K562 (cell line): Measurements from ENCODE around the gene MRPL28. TPM values are rescaled to one million over a fixed set of nuclear protein-coding genes. Genes with fewer than 3 reads are reported as not detected.

Experiments
- CCNT2 ChIP-seq: IDR thresholded peaks from 2 replicates; pipeline ENCODE4 v1.6.1; 2011; ENCODE audit warnings: borderline replicate concordance, low read depth, mild to moderate bottlenecking, moderate library complexity, mixed read lengths, low read length; ENCODE audit not compliant: insufficient read length; ENCODE audit errors: extremely low read depth
- CXXC5 ChIP-seq: fragments of 250-450 bp; sonication (Bioruptor Pico); IDR thresholded peaks from 2 replicates; pipeline ENCODE4 v1.8.0; 2022; ENCODE audit warnings: inconsistent platforms, mild to moderate bottlenecking, moderate library complexity
- ESRRA ChIP-seq: fragments of 450-650 bp; IDR thresholded peaks from 2 replicates; pipeline ENCODE4 v1.6.1; 2014; ENCODE audit warnings: low read depth, mild to moderate bottlenecking, moderate library complexity, borderline replicate concordance
- EWSR1 ChIP-seq: fragments of 450-650 bp; IDR thresholded peaks from 2 replicates; pipeline ENCODE4 v1.6.1; 2018; ENCODE audit warnings: borderline replicate concordance, mild to moderate bottlenecking, low read depth, moderate library complexity; ENCODE audit not compliant: partially characterized antibody
- GABPA ChIP-seq: fragments of 200-800 bp; sonication (Bioruptor generic); conservative IDR thresholded peaks from 2 replicates; pipeline ENCODE4 v1.6.1; 2016; ENCODE audit warnings: low read depth, missing genetic modification characterization, missing compliant biosample characterization
- KAT2B ChIP-seq: IDR thresholded peaks from one replicate; pipeline ENCODE4 v1.6.1; 2012; ENCODE audit warnings: low read depth, mild to moderate bottlenecking, control low read depth, inconsistent platforms, low read length, moderate library complexity
- KLF16 ChIP-seq: IDR thresholded peaks from 2 replicates; pipeline ENCODE4 v1.6.1; 2016; ENCODE audit warnings: antibody characterized with exemption
- KLF6 ChIP-seq: fragments of 250-450 bp; sonication (Bioruptor Pico); IDR thresholded peaks from 2 replicates; pipeline ENCODE4 v1.4.0; 2020; ENCODE audit warnings: mild to moderate bottlenecking, moderate library complexity, borderline replicate concordance
- POLR2AphosphoS5 ChIP-seq: IDR thresholded peaks from 2 replicates; pipeline ENCODE4 v1.6.1; 2011; ENCODE audit warnings: mild to moderate bottlenecking, low read depth, low read length, moderate library complexity; ENCODE audit not compliant: control insufficient read depth, insufficient read depth
- SPI1 ChIP-seq: IDR thresholded peaks from 2 replicates; pipeline ENCODE4 v1.6.1; 2011; ENCODE audit warnings: low read depth, low read length, control low read depth, borderline replicate concordance
- TCF7 ChIP-seq: sonication (generic); IDR thresholded peaks from 2 replicates; pipeline ENCODE4 v1.6.1; 2016; ENCODE audit warnings: antibody characterized with exemption, borderline replicate concordance
- YY1 ChIP-seq, 3 experiments: IDR thresholded peaks; 2 replicates each; pipeline ENCODE4 v1.6.1; 2011; ENCODE audit warnings: low read length in 2 of 3, mild to moderate bottlenecking in 2 of 3, moderate library complexity in 2 of 3, borderline replicate concordance in 1 of 3, control low read depth in 1 of 3, low read depth in 1 of 3; ENCODE audit not compliant: insufficient read depth in 3 of 3, insufficient replicate concordance in 2 of 3, control insufficient read depth in 1 of 3, insufficient read length in 1 of 3; ENCODE audit errors: extremely low read depth in 1 of 3
- ZKSCAN8 ChIP-seq: fragments of 200-800 bp; sonication (Bioruptor generic); IDR thresholded peaks from 2 replicates; pipeline ENCODE4 v1.6.1; 2016; ENCODE audit warnings: missing genetic modification characterization, missing compliant biosample characterization
- ZNF785 ChIP-seq: fragments of 250-450 bp; sonication (Bioruptor Pico); IDR thresholded peaks from 2 replicates; pipeline ENCODE4 v1.4.0; 2020; ENCODE audit warnings: mild to moderate bottlenecking
- polyA plus RNA-seq, 8 experiments: library from polyadenylated mRNA; depleted of rRNA in 4 of 8; stranded (reverse) in 5 of 8; unstranded in 3 of 8; fragments of >200 nt; fragmentation: Nextera tagmentation in 2 of 8; fragmentation: Illumina TruSeq in 1 of 8; extraction: Ambion mirVana in 2 of 8; extraction: Trizol in 1 of 8; gene quantifications; 2 replicates each; pipeline versions ENCODE4 v1.2.1 to v1.2.3, GENCODE V29; 2011 to 2014; ENCODE audit warnings: inconsistent platforms in 1 of 8, missing spikeins in 1 of 8
- total RNA-seq, 7 experiments: library from RNA; depleted of rRNA in 6 of 7; stranded (reverse); fragments of >200 nt in 6 of 7; fragmentation: Illumina TruSeq in 2 of 7; extraction: Trizol in 2 of 7; gene quantifications; 2 replicates each; pipeline versions ENCODE4 v1.2.1 to v1.2.3, GENCODE V29; 2011 to 2021; ENCODE audit warnings: low replicate concordance in 1 of 7
- TF ChIP-seq, protein P1 (sequence below), 2 experiments: IDR thresholded peaks; 2 replicates each; pipeline ENCODE4 v1.6.1; 2011; ENCODE audit warnings: borderline replicate concordance in 1 of 2, control low read depth in 1 of 2, low read depth in 1 of 2, low read length in 1 of 2, mild to moderate bottlenecking in 1 of 2, mixed read lengths in 1 of 2, moderate library complexity in 1 of 2; ENCODE audit not compliant: insufficient read depth in 1 of 2, insufficient read length in 1 of 2, poor library complexity in 1 of 2, severe bottlenecking in 1 of 2; ENCODE audit errors: extremely low read depth in 1 of 2
- TF ChIP-seq, protein P2 (sequence below): fragments of 250-450 bp; sonication (Bioruptor Pico); IDR thresholded peaks from 2 replicates; pipeline ENCODE4 v1.5.0; 2022; ENCODE audit warnings: mild to moderate bottlenecking
- TF ChIP-seq, protein P3 (sequence below), 3 experiments: fragments of 200-800 bp in 1 of 3; sonication (Bioruptor generic) in 1 of 3; sonication (generic) in 1 of 3; formaldehyde crosslinking in 1 of 3; IDR thresholded peaks; 2 replicates each; pipeline versions ENCODE4 v1.6.1 to v1.8.0; 2016 to 2022; ENCODE audit warnings: mild to moderate bottlenecking in 2 of 3, missing compliant biosample characterization in 2 of 3, missing genetic modification characterization in 2 of 3, missing genetic modification reagents in 1 of 3
- TF ChIP-seq, protein P4 (sequence below): fragments of 250-450 bp; sonication (Bioruptor Pico); IDR thresholded peaks from 2 replicates; pipeline ENCODE4 v1.6.1; 2021; ENCODE audit warnings: mild to moderate bottlenecking

Gene MRPL28
- total and polyA plus RNA-seq, 9 of the 15 experiments (the other 6 are each of a cell fraction or from before 2014, with no cell fraction given) = 2.5 to 323 (median 175) TPM

DNA sequence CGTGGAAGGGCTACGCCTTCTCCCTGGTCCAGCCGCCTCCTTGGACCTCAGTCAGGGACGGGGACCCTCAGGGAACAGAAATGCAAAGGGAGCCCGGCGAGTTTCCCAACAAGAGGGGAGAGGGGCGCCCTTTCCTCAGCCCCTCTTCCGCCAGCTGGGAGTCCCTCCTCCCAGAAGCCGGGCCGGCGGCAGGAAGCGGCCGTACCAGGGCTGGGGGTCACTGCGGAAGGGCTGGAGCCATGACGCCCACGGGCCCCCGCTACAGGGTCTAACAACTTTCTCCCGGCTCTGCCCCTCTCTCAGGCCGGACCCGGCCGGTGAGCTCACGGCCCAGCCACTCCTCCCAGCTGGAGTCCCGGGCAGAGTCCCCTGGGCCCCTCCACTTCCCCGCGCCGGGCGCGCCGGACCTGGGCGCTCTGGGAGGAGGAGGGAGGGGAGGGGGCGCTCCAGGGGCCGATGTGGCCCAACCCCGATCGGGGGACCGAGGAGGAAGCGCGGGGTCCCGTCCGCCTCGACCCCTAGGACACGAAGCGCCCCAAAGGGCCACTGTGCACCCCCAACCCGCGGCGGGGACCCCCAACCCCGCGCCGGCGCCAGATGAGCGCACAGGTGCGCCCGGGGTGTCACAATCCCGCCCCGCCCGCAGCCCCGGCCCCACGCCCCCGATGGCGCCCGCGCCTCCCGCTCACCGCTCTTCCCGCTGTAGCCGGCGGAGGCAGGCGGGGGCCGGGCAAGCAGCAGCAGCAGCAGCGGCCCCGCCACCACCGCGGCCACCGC, 10.9 kb upstream of the MRPL28 start (continued):
- TF ChIP-seq, protein P1, sequence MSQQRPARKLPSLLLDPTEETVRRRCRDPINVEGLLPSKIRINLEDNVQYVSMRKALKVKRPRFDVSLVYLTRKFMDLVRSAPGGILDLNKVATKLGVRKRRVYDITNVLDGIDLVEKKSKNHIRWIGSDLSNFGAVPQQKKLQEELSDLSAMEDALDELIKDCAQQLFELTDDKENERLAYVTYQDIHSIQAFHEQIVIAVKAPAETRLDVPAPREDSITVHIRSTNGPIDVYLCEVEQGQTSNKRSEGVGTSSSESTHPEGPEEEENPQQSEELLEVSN (IDR thresholded peaks at IDR 0.05; ENCODE audit: borderline replicate concordance in 1 of 2, extremely low read depth in 1 of 2, insufficient read depth in 1 of 2, insufficient read length in 1 of 2, low read depth in 1 of 2, low read length in 1 of 2, poor library complexity in 1 of 2, severe bottlenecking in 1 of 2) = peak in 1 of 2 experiments; percentile 60
- no peak for TF ChIP-seq TCF7
- no peak for TF ChIP-seq POLR2AphosphoS5
- TF ChIP-seq, protein P2, sequence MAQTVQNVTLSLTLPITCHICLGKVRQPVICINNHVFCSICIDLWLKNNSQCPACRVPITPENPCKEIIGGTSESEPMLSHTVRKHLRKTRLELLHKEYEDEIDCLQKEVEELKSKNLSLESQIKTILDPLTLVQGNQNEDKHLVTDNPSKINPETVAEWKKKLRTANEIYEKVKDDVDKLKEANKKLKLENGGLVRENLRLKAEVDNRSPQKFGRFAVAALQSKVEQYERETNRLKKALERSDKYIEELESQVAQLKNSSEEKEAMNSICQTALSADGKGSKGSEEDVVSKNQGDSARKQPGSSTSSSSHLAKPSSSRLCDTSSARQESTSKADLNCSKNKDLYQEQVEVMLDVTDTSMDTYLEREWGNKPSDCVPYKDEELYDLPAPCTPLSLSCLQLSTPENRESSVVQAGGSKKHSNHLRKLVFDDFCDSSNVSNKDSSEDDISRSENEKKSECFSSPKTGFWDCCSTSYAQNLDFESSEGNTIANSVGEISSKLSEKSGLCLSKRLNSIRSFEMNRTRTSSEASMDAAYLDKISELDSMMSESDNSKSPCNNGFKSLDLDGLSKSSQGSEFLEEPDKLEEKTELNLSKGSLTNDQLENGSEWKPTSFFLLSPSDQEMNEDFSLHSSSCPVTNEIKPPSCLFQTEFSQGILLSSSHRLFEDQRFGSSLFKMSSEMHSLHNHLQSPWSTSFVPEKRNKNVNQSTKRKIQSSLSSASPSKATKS = no peak
- TF ChIP-seq, protein P3, sequence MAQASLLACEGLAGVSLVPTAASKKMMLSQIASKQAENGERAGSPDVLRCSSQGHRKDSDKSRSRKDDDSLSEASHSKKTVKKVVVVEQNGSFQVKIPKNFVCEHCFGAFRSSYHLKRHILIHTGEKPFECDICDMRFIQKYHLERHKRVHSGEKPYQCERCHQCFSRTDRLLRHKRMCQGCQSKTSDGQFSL (CRISPR knock-in tag; IDR thresholded peaks at IDR 0.05) = peak; percentile 13; the same call in 1 of the 2 replicates
- TF ChIP-seq, protein P3 (tag; IDR thresholded peaks at IDR 0.05) = no peak
- peak in 1 of 3 experiments; percentile 63 for TF ChIP-seq YY1 (IDR thresholded peaks at IDR 0.05; ENCODE audit: borderline replicate concordance in 1 of 3, control insufficient read depth in 1 of 3, extremely low read depth in 1 of 3, insufficient read depth in 3 of 3, insufficient read length in 1 of 3, insufficient replicate concordance in 2 of 3, low read depth in 1 of 3, low read length in 2 of 3)
- TF ChIP-seq EWSR1 = no peak
- no peak for TF ChIP-seq ZNF785
- TF ChIP-seq ZKSCAN8 (CRISPR knock-in tag) = no peak
- TF ChIP-seq KLF16 = no peak
- 0 out of 2 replicates have a peak, but pooled peaks have one; percentile 1 for TF ChIP-seq SPI1
- TF ChIP-seq KLF6 (CRISPR knock-in tag) = no peak
- no peak for TF ChIP-seq GABPA
- TF ChIP-seq CXXC5 (CRISPR knock-in tag) = peak; percentile 10; the same call in 1 of the 2 replicates
- TF ChIP-seq KAT2B = no peak
- TF ChIP-seq, protein P4, sequence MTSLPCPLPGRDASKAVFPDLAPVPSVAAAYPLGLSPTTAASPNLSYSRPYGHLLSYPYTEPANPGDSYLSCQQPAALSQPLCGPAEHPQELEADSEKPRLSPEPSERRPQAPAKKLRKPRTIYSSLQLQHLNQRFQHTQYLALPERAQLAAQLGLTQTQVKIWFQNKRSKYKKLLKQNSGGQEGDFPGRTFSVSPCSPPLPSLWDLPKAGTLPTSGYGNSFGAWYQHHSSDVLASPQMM (CRISPR knock-in tag) = no peak
- TF ChIP-seq CCNT2 = peak; percentile 12
- TF ChIP-seq ESRRA = no peak
